AG10803 (cell line): ENCODE measurements around the gene ZBED1.
"Not testable (repeated sequence)": the region's sequence is repeated elsewhere in the genome, so short reads cannot be mapped to it uniquely, and the experiment has no call there.

Experiments used
- DNase-seq: peaks from one replicate; pipeline ENCODE4 v3.0.0; 2010; ENCODE audit warnings: low read depth
- H3K4me3 ChIP-seq: 2 replicates; pipeline ENCODE4 v1.5.1; 2011; ENCODE audit warnings: mild to moderate bottlenecking, low read length, control low read depth
- CTCF ChIP-seq: conservative IDR thresholded peaks from 2 replicates; pipeline ENCODE4 v1.5.1; 2011; ENCODE audit warnings: mild to moderate bottlenecking, low read length, control low read depth, inconsistent platforms

The ZBED1 gene

GRCh38 chrX:2487366-2487765 is 13.4 kb downstream of the ZBED1 start:
- TF ChIP-seq CTCF = no peak
- DNase-seq = no peak
- H3K4me3 ChIP-seq = no peak overlapping the region

- H3K4me3 ChIP-seq = no peak overlapping the region
- no peak for DNase-seq
- TF ChIP-seq CTCF = no peak
Measured at GRCh38 chrX:2486476-2487133, 14.2 kb downstream of the ZBED1 start.

- H3K4me3 ChIP-seq = no peak overlapping the region
- TF ChIP-seq CTCF = no peak
- no peak for DNase-seq
Measured at GRCh38 chrX:2485789-2486345, 14.9 kb downstream of the ZBED1 start.

- peak overlapping the region; percentile 51 for H3K4me3 ChIP-seq
- no peak for TF ChIP-seq CTCF
- peak; percentile 59 for DNase-seq
Measured at GRCh38 chrX:2484721-2485648, 15.8 kb downstream of the ZBED1 start.

GRCh38 chrX:2484256-2484655 is 16.5 kb downstream of the ZBED1 start:
- no peak for TF ChIP-seq CTCF
- H3K4me3 ChIP-seq = peak overlapping the region; percentile 51
- DNase-seq = peak; percentile 31

- no peak for DNase-seq
- H3K4me3 ChIP-seq = no peak overlapping the region
- TF ChIP-seq CTCF = no peak
Measured at GRCh38 chrX:2483398-2484060, 17.2 kb downstream of the ZBED1 start.

GRCh38 chrX:2481597-2481996 is 19.2 kb downstream of the ZBED1 start:
- not testable (repeated sequence) for DNase-seq, H3K4me3 ChIP-seq

GRCh38 chrX:2479982-2480381 is 20.8 kb downstream of the ZBED1 start:
- not testable (repeated sequence) for DNase-seq, H3K4me3 ChIP-seq
